Nephron (organoid): Measurements from ENCODE around the gene ANKRD27.

Source experiments
- H3K27ac Mint-ChIP-seq, 3 experiments: 2 replicates each; pipeline ENCODE4 v1.8.0; 2020; ENCODE audit warnings: mixed read lengths in 3 of 3, mild to moderate bottlenecking in 2 of 3, moderate library complexity in 1 of 3
- H3K27me3 Mint-ChIP-seq: 2 replicates; pipeline ENCODE4 v1.8.0; 2021; ENCODE audit warnings: low read depth, mild to moderate bottlenecking, moderate library complexity, mixed read lengths
- H3K36me3 Mint-ChIP-seq: 2 replicates; pipeline ENCODE4 v1.8.0; 2020; ENCODE audit warnings: low read depth, mixed read lengths
- H3K4me1 Mint-ChIP-seq: 2 replicates; pipeline ENCODE4 v1.8.0; 2020; ENCODE audit warnings: mixed read lengths
- H3K4me3 Mint-ChIP-seq, 3 experiments: 2 replicates each; pipeline ENCODE4 v1.8.0; 2020; ENCODE audit warnings: mild to moderate bottlenecking in 3 of 3, mixed read lengths in 3 of 3, moderate library complexity in 2 of 3
- H3K9me3 Mint-ChIP-seq: 2 replicates; pipeline ENCODE4 v1.8.0; 2020; ENCODE audit warnings: mixed read lengths
- TF ChIP-seq, protein P1 (sequence below), 3 experiments: fragments of 200-600 bp; sonication (generic); IDR thresholded peaks; one replicate each; pipeline ENCODE4 v1.5.0; 2021; ENCODE audit warnings: antibody characterized with exemption in 3 of 3; ENCODE audit not compliant: unreplicated experiment in 3 of 3

Gene ANKRD27

GRCh38 chr19:32688311-32688710 is 13.3 kb upstream of the ANKRD27 start:
- H3K9me3 Mint-ChIP-seq, result peaks cover 6% of the 10 kb centered on the region
- peaks cover 16% of the 10 kb centered on the region for H3K4me1 Mint-ChIP-seq
- no peak overlapping the region for H3K27ac Mint-ChIP-seq
- no peak overlapping the region for H3K4me3 Mint-ChIP-seq
- TF ChIP-seq, protein P1, sequence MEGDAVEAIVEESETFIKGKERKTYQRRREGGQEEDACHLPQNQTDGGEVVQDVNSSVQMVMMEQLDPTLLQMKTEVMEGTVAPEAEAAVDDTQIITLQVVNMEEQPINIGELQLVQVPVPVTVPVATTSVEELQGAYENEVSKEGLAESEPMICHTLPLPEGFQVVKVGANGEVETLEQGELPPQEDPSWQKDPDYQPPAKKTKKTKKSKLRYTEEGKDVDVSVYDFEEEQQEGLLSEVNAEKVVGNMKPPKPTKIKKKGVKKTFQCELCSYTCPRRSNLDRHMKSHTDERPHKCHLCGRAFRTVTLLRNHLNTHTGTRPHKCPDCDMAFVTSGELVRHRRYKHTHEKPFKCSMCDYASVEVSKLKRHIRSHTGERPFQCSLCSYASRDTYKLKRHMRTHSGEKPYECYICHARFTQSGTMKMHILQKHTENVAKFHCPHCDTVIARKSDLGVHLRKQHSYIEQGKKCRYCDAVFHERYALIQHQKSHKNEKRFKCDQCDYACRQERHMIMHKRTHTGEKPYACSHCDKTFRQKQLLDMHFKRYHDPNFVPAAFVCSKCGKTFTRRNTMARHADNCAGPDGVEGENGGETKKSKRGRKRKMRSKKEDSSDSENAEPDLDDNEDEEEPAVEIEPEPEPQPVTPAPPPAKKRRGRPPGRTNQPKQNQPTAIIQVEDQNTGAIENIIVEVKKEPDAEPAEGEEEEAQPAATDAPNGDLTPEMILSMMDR (IDR thresholded peaks at IDR 0.05; ENCODE audit: unreplicated experiment in 3 of 3), result no peak
- H3K27me3 Mint-ChIP-seq, result peaks cover 4% of the 10 kb centered on the region
- peaks cover 6% of the 10 kb centered on the region for H3K36me3 Mint-ChIP-seq

DNA sequence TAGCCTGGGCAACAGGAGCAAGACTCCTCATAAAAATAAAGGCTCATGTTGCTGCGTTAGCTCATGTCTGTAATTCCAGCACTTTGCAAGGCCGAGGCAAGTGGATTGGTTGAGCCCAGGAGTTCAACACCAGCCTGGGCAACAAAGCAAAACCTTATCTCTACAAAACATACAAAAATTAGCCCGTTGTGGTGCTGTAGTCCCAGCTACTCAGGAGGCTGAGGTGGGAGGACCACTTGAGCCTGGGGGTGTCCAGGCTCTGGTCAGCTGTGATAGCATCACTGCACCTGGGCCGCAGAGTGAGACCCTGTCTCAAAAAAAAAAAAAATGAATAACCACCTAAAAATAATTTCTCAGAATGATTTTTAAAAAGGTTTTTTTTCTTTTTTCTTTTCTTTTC is 12.7 kb upstream of the ANKRD27 start:
- Mint-ChIP-seq H3K27me3 (peaks cover 4% of the 10 kb centered on the region), H3K4me1 (peaks cover 9% of the 10 kb centered on the region), H3K27ac (no peak overlapping the region), H3K4me3 (no peak overlapping the region), H3K36me3 (peaks cover under 1% of the 10 kb centered on the region), H3K9me3 (no peaks in the 10 kb centered on the region)
- TF ChIP-seq, protein P1 (IDR thresholded peaks at IDR 0.05; ENCODE audit: unreplicated experiment in 3 of 3), result no peak

GRCh38 chr19:32686847-32687475 is 12.0 kb upstream of the ANKRD27 start:
- no peaks in the 10 kb centered on the region for H3K36me3 Mint-ChIP-seq
- H3K4me3 Mint-ChIP-seq, result no peak overlapping the region
- H3K4me1 Mint-ChIP-seq, result peaks cover 9% of the 10 kb centered on the region
- H3K27me3 Mint-ChIP-seq, result peaks cover 4% of the 10 kb centered on the region
- H3K9me3 Mint-ChIP-seq, result no peaks in the 10 kb centered on the region
- TF ChIP-seq, protein P1 (IDR thresholded peaks at IDR 0.05; ENCODE audit: unreplicated experiment in 3 of 3), result no peak
- no peak overlapping the region for H3K27ac Mint-ChIP-seq

DNA sequence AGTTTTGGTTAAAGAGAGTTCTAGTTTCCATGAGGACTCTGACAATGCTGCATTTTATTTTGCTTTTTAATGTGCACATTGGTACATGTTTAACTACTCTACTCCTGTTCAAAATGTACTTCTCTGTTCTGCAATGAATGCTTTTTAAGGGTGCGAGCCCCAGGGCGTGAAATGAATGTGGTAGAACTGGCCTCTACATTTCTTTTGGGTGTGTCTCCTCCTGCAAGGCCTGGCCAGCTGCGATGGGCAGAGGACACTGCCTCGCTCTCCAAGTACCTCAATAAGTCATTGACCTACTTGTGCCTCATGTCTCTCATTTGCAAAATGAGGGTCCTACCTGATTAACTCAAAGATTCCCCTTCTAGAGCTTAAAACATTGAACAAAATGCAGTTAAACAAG is 7.3 kb upstream of the ANKRD27 start:
- TF ChIP-seq, protein P1 (IDR thresholded peaks at IDR 0.05; ENCODE audit: unreplicated experiment in 3 of 3), result no peak
- Mint-ChIP-seq H3K27ac (no peak overlapping the region), H3K4me3 (no peak overlapping the region), H3K36me3 (no peaks in the 10 kb centered on the region), H3K9me3 (no peaks in the 10 kb centered on the region), H3K27me3 (peaks cover 16% of the 10 kb centered on the region), H3K4me1 (peaks cover 6% of the 10 kb centered on the region)

DNA sequence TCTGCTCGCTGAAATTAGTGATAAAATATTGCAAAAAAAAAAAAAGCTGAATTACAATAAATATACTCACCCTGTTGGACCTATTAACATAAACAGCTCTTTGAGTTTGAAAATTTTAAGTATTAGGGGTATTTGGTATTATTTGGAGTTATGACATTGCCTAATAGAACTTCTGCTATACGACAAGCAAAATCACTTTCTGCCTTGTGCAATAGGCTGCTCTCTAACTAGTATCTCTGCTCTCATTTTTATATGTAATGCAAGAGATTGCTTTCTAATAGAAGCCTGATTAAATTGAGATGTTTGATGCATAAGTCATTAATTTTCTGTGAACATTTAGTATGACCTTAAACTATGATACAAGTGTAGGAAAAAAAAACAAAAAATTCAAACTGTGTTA is 6.0 kb upstream of the ANKRD27 start:
- TF ChIP-seq, protein P1 (IDR thresholded peaks at IDR 0.05; ENCODE audit: unreplicated experiment in 3 of 3), result no peak
- H3K27me3 Mint-ChIP-seq, result peaks cover 26% of the 10 kb centered on the region
- H3K27ac Mint-ChIP-seq, result no peak overlapping the region
- H3K4me3 Mint-ChIP-seq, result no peak overlapping the region
- H3K36me3 Mint-ChIP-seq, result no peaks in the 10 kb centered on the region
- H3K9me3 Mint-ChIP-seq, result no peaks in the 10 kb centered on the region
- peaks cover 10% of the 10 kb centered on the region for H3K4me1 Mint-ChIP-seq

GRCh38 chr19:32677657-32678056 is 2.7 kb upstream of the ANKRD27 start:
- Mint-ChIP-seq H3K9me3 (no peaks in the 10 kb centered on the region), H3K4me1 (peaks cover 27% of the 10 kb centered on the region), H3K27ac (peak overlapping the region; percentile 7 to 89 (median 54)), H3K27me3 (peaks cover 37% of the 10 kb centered on the region), H3K4me3 (peak overlapping the region; percentile 69 to 78 (median 76)), H3K36me3 (no peaks in the 10 kb centered on the region)
- TF ChIP-seq, protein P1 (IDR thresholded peaks at IDR 0.05; ENCODE audit: unreplicated experiment in 3 of 3), result no peak
